H1 (cell line): Measurements from ENCODE around the gene PPM1M. TPM values are rescaled to one million over a fixed set of nuclear protein-coding genes. Genes with fewer than 3 reads are reported as not detected.

Experiments
- CTCF ChIA-PET: fragments of 300-600 bp; sonication (Branson Sonifier 250); formaldehyde crosslinking; loops from one replicate; lab custom pipeline; 2021; ENCODE audit not compliant: partially characterized antibody; lab: Charles Lee
- POLR2A ChIA-PET: fragments of 300-600 bp; sonication (Branson Sonifier 250); formaldehyde crosslinking; loops from one replicate; lab custom pipeline; 2021; ENCODE audit warnings: inconsistent platforms; ENCODE audit not compliant: partially characterized antibody; lab: Charles Lee
- DNase-seq, 2 experiments: peaks; one replicate each; pipeline versions ENCODE4 v3.0.0 to v3.0.0-alpha.2; 2010 to 2022; ENCODE audit warnings: low spot score in 2 of 2, low read depth in 1 of 2, mixed read lengths in 1 of 2
- FAIRE-seq: peaks from 2 replicates; lab custom pipeline; 2011; peaks lifted over from hg19 to GRCh38; lab: Jason Lieb, UNC
- H2AFZ ChIP-seq: 2 replicates; pipeline ENCODE4 v1.8.1; 2012; ENCODE audit warnings: low read length, inconsistent platforms
- H2AK5ac ChIP-seq: 2 replicates; pipeline ENCODE4 v1.6.1; 2013; ENCODE audit warnings: low read depth, low read length
- H2BK120ac ChIP-seq: replicated peaks from 2 replicates; pipeline ENCODE3; 2013; ENCODE audit warnings: low read depth, low read length, inconsistent platforms
- H2BK12ac ChIP-seq: 2 replicates; pipeline ENCODE4 v1.6.1; 2013; ENCODE audit warnings: low read depth, low read length
- H2BK15ac ChIP-seq: 2 replicates; pipeline ENCODE4 v1.6.1; 2013; ENCODE audit warnings: low read length
- H2BK20ac ChIP-seq: 2 replicates; pipeline ENCODE4 v1.6.1; 2013; ENCODE audit warnings: low read length
- H2BK5ac ChIP-seq: 2 replicates; pipeline ENCODE4 v1.6.1; 2013; ENCODE audit warnings: low read depth, low read length
- H3K14ac ChIP-seq: 2 replicates; pipeline ENCODE4 v1.6.1; 2013; ENCODE audit warnings: inconsistent platforms; ENCODE audit not compliant: insufficient read length
- H3K18ac ChIP-seq: 2 replicates; pipeline ENCODE4 v1.6.1; 2013; ENCODE audit warnings: low read length; ENCODE audit errors: extremely low read depth
- H3K23ac ChIP-seq: 2 replicates; pipeline ENCODE4 v1.6.1; 2013; ENCODE audit warnings: inconsistent platforms; ENCODE audit not compliant: insufficient read length
- H3K23me2 ChIP-seq: 2 replicates; pipeline ENCODE4 v1.6.1; 2013; ENCODE audit warnings: low read depth, low read length
- H3K27ac ChIP-seq: 2 replicates; pipeline ENCODE4 v1.6.1; 2011; ENCODE audit warnings: low read depth, low read length, inconsistent platforms
- H3K27me3 ChIP-seq, 4 experiments: replicated peaks in 1 of 4; 1 replicate in 1 of 4; 2 replicates in 3 of 4; pipeline versions ENCODE4 v1.6.1 to v1.8.1; 2011 to 2013; ENCODE audit warnings: low read length in 3 of 4, mild to moderate bottlenecking in 3 of 4, inconsistent platforms in 2 of 4, mixed read lengths in 2 of 4, moderate library complexity in 1 of 4; ENCODE audit not compliant: control insufficient read depth in 3 of 4, insufficient read depth in 3 of 4; ENCODE audit errors: extremely low read depth in 1 of 4
- H3K36me3 ChIP-seq, 4 experiments: 2 replicates each; pipeline versions ENCODE4 v1.6.1 to v1.8.1; 2011 to 2013; ENCODE audit warnings: mild to moderate bottlenecking in 4 of 4, low read length in 3 of 4, moderate library complexity in 2 of 4, control low read depth in 1 of 4, inconsistent platforms in 1 of 4; ENCODE audit not compliant: insufficient read depth in 4 of 4, control insufficient read depth in 2 of 4
- H3K4ac ChIP-seq: replicated peaks from 2 replicates; pipeline ENCODE3; 2013; ENCODE audit warnings: low read length, low read depth, mixed read lengths, inconsistent platforms; ENCODE audit not compliant: insufficient read length
- H3K4me1 ChIP-seq, 4 experiments: replicated peaks in 1 of 4; 1 replicate in 1 of 4; 2 replicates in 3 of 4; pipeline versions ENCODE4 v1.6.1 to v1.8.1; 2011 to 2013; ENCODE audit warnings: low read length in 3 of 4, inconsistent platforms in 2 of 4, mixed read lengths in 1 of 4; ENCODE audit not compliant: insufficient read depth in 4 of 4, control insufficient read depth in 3 of 4
- H3K4me2 ChIP-seq, 2 experiments: 2 replicates each; pipeline versions ENCODE4 v1.6.1 to v1.8.1; 2011 to 2013; ENCODE audit warnings: low read depth in 2 of 2, low read length in 2 of 2, control low read depth in 1 of 2, inconsistent platforms in 1 of 2, mild to moderate bottlenecking in 1 of 2; ENCODE audit not compliant: insufficient read depth in 1 of 2
- H3K4me3 ChIP-seq, 4 experiments: fragments of 200-600, 300-600 bp in 1 of 4; sonication (generic), shearing (Covaris generic), sonication (Bioruptor Twin) in 1 of 4; 2 replicates each; pipeline versions ENCODE4 v1.5.1 to v1.8.1; 2011 to 2016; ENCODE audit warnings: low read length in 4 of 4, low read depth in 3 of 4, control low read depth in 2 of 4, inconsistent platforms in 2 of 4, mild to moderate bottlenecking in 2 of 4, mixed read lengths in 1 of 4, moderate library complexity in 1 of 4; ENCODE audit not compliant: insufficient read depth in 2 of 4; ENCODE audit errors: extremely low read depth in 1 of 4
- H3K56ac ChIP-seq: replicated peaks from 2 replicates; pipeline ENCODE3; 2013; ENCODE audit warnings: low read depth, mild to moderate bottlenecking, mixed read lengths, low read length, inconsistent platforms; ENCODE audit not compliant: insufficient read length
- H3K79me1 ChIP-seq: 2 replicates; pipeline ENCODE4 v1.6.1; 2013; ENCODE audit warnings: low read depth, low read length, control low read depth
- H3K79me2 ChIP-seq, 2 experiments: 2 replicates each; pipeline versions ENCODE4 v1.6.1 to v1.8.1; 2012 to 2013; ENCODE audit warnings: low read length in 2 of 2, mild to moderate bottlenecking in 2 of 2, inconsistent platforms in 1 of 2; ENCODE audit not compliant: insufficient read depth in 2 of 2, control insufficient read depth in 1 of 2
- H3K9ac ChIP-seq, 4 experiments: replicated peaks in 1 of 4; 1 replicate in 1 of 4; 2 replicates in 3 of 4; pipeline versions ENCODE4 v1.6.1 to v1.8.1; 2011 to 2013; ENCODE audit warnings: low read depth in 3 of 4, low read length in 3 of 4, control low read depth in 2 of 4, mild to moderate bottlenecking in 2 of 4, moderate library complexity in 2 of 4, inconsistent platforms in 1 of 4; ENCODE audit errors: extremely low read depth in 1 of 4
- H3K9me3 ChIP-seq, 2 experiments: 2 replicates each; pipeline versions ENCODE4 v1.6.1 to v1.8.1; 2012 to 2013; ENCODE audit warnings: mild to moderate bottlenecking in 2 of 2, moderate library complexity in 2 of 2, control low read depth in 1 of 2, inconsistent platforms in 1 of 2, low read depth in 1 of 2, low read length in 1 of 2, mixed read lengths in 1 of 2; ENCODE audit not compliant: insufficient read depth in 2 of 2
- H4K20me1 ChIP-seq, 2 experiments: replicated peaks in 1 of 2; 2 replicates each; pipeline versions ENCODE3 to v1.8.1; 2011 to 2013; ENCODE audit warnings: inconsistent platforms in 2 of 2, low read length in 2 of 2, mild to moderate bottlenecking in 1 of 2; ENCODE audit not compliant: insufficient read depth in 2 of 2, control insufficient read depth in 1 of 2
- H4K5ac ChIP-seq: 2 replicates; pipeline ENCODE4 v1.6.1; 2013; ENCODE audit warnings: low read length, low read depth, mixed read lengths, inconsistent platforms; ENCODE audit not compliant: insufficient read length
- H4K8ac ChIP-seq: 2 replicates; pipeline ENCODE4 v1.8.0; 2013; ENCODE audit warnings: mild to moderate bottlenecking, moderate library complexity, low read length, inconsistent platforms; ENCODE audit not compliant: insufficient read depth; ENCODE audit errors: extremely low read depth
- H4K91ac ChIP-seq: replicated peaks from 2 replicates; pipeline ENCODE3; 2013; ENCODE audit warnings: low read length, mixed read lengths, inconsistent platforms; ENCODE audit not compliant: insufficient read length
- NRF1 ChIP-seq: IDR thresholded peaks from 2 replicates; pipeline ENCODE4 v1.6.1; 2011; ENCODE audit warnings: mild to moderate bottlenecking, low read depth, low read length, improper control_type of control experiment
- WGBS, 2 experiments: shearing (Covaris generic) in 1 of 2; methylation state at CpG; one replicate each; pipeline versions ENCODE4 v1.1.6 to v1.1.7; 2013 to 2015; ENCODE audit warnings: low lambda C conversion rate in 2 of 2, mixed read lengths in 2 of 2, inconsistent platforms in 1 of 2, low coverage in 1 of 2, missing lambda C conversion rate in 1 of 2; ENCODE audit not compliant: insufficient replicate concordance in 2 of 2, insufficient coverage in 1 of 2, insufficient read length in 1 of 2; ENCODE audit errors: extremely low coverage in 1 of 2, missing lambda C conversion rate in 1 of 2; 5-methylcytosine and 5-hydroxymethylcytosine counted together
- polyA plus RNA-seq, 7 experiments: library from polyadenylated mRNA; depleted of rRNA in 3 of 7; stranded (reverse) in 5 of 7; unstranded in 2 of 7; fragments of >200 nt in 5 of 7; fragments of 200-250 nt in 2 of 7; gene quantifications; 1 replicate in 5 of 7; 2 replicates in 1 of 7; 4 replicates in 1 of 7; pipeline versions ENCODE4 v1.2.1 to v1.2.3, GENCODE V29; 2011 to 2013; ENCODE audit warnings: missing spikeins in 2 of 7, mixed read lengths in 2 of 7
- total RNA-seq: library from RNA; stranded (reverse); fragmentation: NEBNext Ultra II Directional; extraction: Animal tissue kit (Norgen Biotek cat#: 25700); gene quantifications from 2 replicates; pipeline ENCODE4 v1.2.1, GENCODE V29; 2021

Gene PPM1M
- total and polyA plus RNA-seq, 2 of the 8 experiments (the other 6 are each of a cell fraction or from before 2014, with no cell fraction given), result 5.2 to 6.3 TPM

DNA sequence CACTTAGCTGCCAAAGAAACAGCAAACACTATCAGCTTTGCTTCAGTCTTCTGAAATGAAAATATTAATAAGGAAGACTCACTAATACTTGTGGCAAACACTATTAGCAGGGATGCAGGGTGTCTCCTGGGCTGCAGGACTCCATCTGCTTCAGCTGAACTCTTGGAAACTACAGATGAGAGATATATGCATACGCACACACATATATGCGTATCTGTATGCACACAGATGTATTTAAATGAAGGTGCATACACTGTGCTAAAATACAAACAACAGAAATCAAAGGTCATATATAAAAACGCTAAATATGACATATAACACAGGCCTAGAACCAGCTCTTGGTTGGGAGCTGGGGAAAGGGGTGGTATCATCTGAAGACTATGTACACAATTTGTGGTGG is 10.6 kb downstream of the PPM1M start:
- H2BK12ac ChIP-seq, result no peak overlapping the region
- no peak overlapping the region for H2AK5ac ChIP-seq
- no peak overlapping the region for H3K14ac ChIP-seq
- no peaks in the 10 kb centered on the region for H3K27me3 ChIP-seq
- no peak overlapping the region for H2BK120ac ChIP-seq
- H3K9ac ChIP-seq, result no peak overlapping the region
- no peaks in the 10 kb centered on the region for H3K79me1 ChIP-seq
- H3K56ac ChIP-seq, result no peak overlapping the region
- no peak overlapping the region for H3K18ac ChIP-seq
- peaks cover 33 to 89% (median 65%) of the 10 kb centered on the region in 4 experiments for H3K36me3 ChIP-seq
- DNase-seq (no peak), FAIRE-seq (no peak)
- no peak overlapping the region for H2BK15ac ChIP-seq
- peaks cover 0 to under 1% of the 10 kb centered on the region in 2 experiments; a peak in 2 of 4 replicates for H3K79me2 ChIP-seq
- TF ChIP-seq NRF1, result no peak
- H3K4me1 ChIP-seq, result no peaks in the 10 kb centered on the region
- no peak overlapping the region for H2AFZ ChIP-seq
- ChIA-PET POLR2A (interaction anchor here (0.9 to 1.6 kb wide), 3 partner anchors 10 to 20 kb away, joined by 3 to 4 read pairs (median 4); no protein-coding TSS in a partner anchor), CTCF (interaction anchor here (0.6 to 17.7 kb wide), 4 partner anchors 25 to 192 kb away, joined by 3 to 126 read pairs (median 4); partner anchors contain the start of gene TLR9)
- no peak overlapping the region for H4K8ac ChIP-seq
- H3K23ac ChIP-seq, result no peak overlapping the region
- no peak overlapping the region for H4K5ac ChIP-seq
- H3K27ac ChIP-seq, result no peak overlapping the region
- H3K4ac ChIP-seq, result no peak overlapping the region
- WGBS, 2 experiments, result 93% methylated on average over 3 of the region's 3 CpGs; no CpG with 5 or more reads in 1 of the 2 experiments
- H3K23me2 ChIP-seq, result no peaks in the 10 kb centered on the region
- H3K4me3 ChIP-seq, result no peak overlapping the region
- no peak overlapping the region for H4K91ac ChIP-seq
- no peak overlapping the region for H2BK5ac ChIP-seq
- no peak overlapping the region for H2BK20ac ChIP-seq
- H4K20me1 ChIP-seq, result peaks cover 4 to 10% of the 10 kb centered on the region in 2 experiments
- no peak overlapping the region for H3K4me2 ChIP-seq
- H3K9me3 ChIP-seq, result no peaks in the 10 kb centered on the region
